Suprapubic skin (tissue), 4 donors: ENCODE results near the gene MAN2B1. TPM values are rescaled to one million over a fixed set of nuclear protein-coding genes. Genes with fewer than 3 reads are reported as not detected.
"Not testable (repeated sequence)": the region's sequence is repeated elsewhere in the genome, so short reads cannot be mapped to it uniquely, and the experiment has no call there.

Experiments used
- DNase-seq, 2 donors: peaks; one replicate each; pipeline ENCODE4 v3.0.0-alpha.2; 2019; ENCODE audit warnings: low spot score in 2 of 2
- H3K27ac ChIP-seq: fragments of 200-600 bp; sonication (generic); one replicate; pipeline ENCODE4 v1.5.1; 2019
- H3K27me3 ChIP-seq: fragments of 200-600 bp; sonication (generic); one replicate; pipeline ENCODE4 v1.5.1; 2019
- H3K36me3 ChIP-seq: fragments of 200-600 bp; sonication (generic); one replicate; pipeline ENCODE4 v1.5.1; 2019
- H3K4me1 ChIP-seq: fragments of 200-600 bp; sonication (generic); one replicate; pipeline ENCODE4 v1.5.1; 2019
- H3K4me3 ChIP-seq: fragments of 200-600 bp; sonication (generic); one replicate; pipeline ENCODE4 v1.5.1; 2019; ENCODE audit warnings: mild to moderate bottlenecking
- H3K9me3 ChIP-seq: fragments of 200-600 bp; sonication (generic); one replicate; pipeline ENCODE4 v1.5.1; 2019
- CTCF ChIP-seq, 2 donors: fragments of 200-600 bp in 1 of 2; fragments of 450-650 bp in 1 of 2; sonication (generic) in 1 of 2; IDR thresholded peaks; one replicate each; pipeline ENCODE4 v1.5.1; 2016 to 2019; ENCODE audit warnings: antibody characterized with exemption in 2 of 2, mild to moderate bottlenecking in 1 of 2, moderate library complexity in 1 of 2
- EP300 ChIP-seq: sonication (generic); formaldehyde crosslinking; IDR thresholded peaks from one replicate; pipeline ENCODE4 v1.6.1; 2017; ENCODE audit warnings: antibody characterized with exemption
- POLR2A ChIP-seq, 2 donors: fragments of 450-650 bp; IDR thresholded peaks; one replicate each; pipeline ENCODE4 v1.6.1; 2017; ENCODE audit warnings: antibody characterized with exemption in 2 of 2, mild to moderate bottlenecking in 2 of 2, moderate library complexity in 2 of 2
- POLR2AphosphoS5 ChIP-seq, 3 donors: sonication (generic); formaldehyde crosslinking; IDR thresholded peaks; one replicate each; pipeline ENCODE4 v1.6.1; 2017; ENCODE audit warnings: antibody characterized with exemption in 3 of 3
- WGBS: methylation state at CpG from one replicate; pipeline ENCODE4 v1.1.5; 2018; 5-methylcytosine and 5-hydroxymethylcytosine counted together
- total RNA-seq, 4 donors: library from RNA; depleted of rRNA; stranded (reverse); fragments of >200 nt; gene quantifications; one replicate each; pipeline ENCODE4 v1.1.0, GENCODE V29; 2016

MAN2B1 gene
- total RNA-seq: 10 to 100 TPM; 42.6 to 94.1 (median 78.9) TPM

- Histone ChIP-seq H3K36me3 (peaks cover 41% of the 10 kb centered on the region), H3K4me1 (peaks cover 46% of the 10 kb centered on the region), H3K27me3 (no peaks in the 10 kb centered on the region), H3K4me3 (peak within 1 kb of the TSS; percentile 83), H3K27ac (peak within 1 kb of the TSS; percentile 69), H3K9me3 (no peaks in the 10 kb centered on the region)
- 2% methylated on average over 25 of the region's 46 CpGs for WGBS
- DNase-seq: peak in 1 of 2 donors; percentile 85
- no peak for TF ChIP-seq EP300
- no peak for TF ChIP-seq CTCF (IDR thresholded peaks at IDR 0.05)
- no peak for TF ChIP-seq POLR2AphosphoS5 (IDR thresholded peaks at IDR 0.05)
- TF ChIP-seq POLR2A (IDR thresholded peaks at IDR 0.05): no peak
Measured at GRCh38 chr19:12666265-12667048, at the start of gene MAN2B1, which contains the start of gene WDR83. TSS of gene MAN2B1 (minus strand) at chr19:12666742. CDS start at chr19:12666701, 41 bp downstream. TSS of gene WDR83 (plus strand) at chr19:12666807. CDS start at chr19:12669791, 2,984 bp downstream.

DNA sequence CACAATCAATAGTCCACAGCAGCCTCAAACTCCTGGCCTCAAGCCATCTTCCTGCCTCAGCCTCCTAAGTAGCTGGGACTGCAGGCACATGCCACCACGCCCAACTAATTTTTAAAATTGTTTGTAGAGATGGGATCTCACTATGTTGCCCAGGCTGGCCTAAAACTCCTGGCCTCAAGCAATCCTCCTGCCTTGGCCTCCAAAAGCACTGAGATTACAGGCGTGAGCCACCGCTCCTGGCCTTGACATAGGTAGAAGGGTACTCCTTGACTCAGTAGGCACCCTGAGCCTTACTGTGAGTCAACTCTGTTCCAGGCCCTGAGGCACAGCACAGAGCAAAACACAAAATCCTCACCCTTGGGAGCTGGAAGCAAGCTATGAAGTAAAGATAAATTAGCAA is 49.4 kb upstream of the MAN2B1 start:
- Histone ChIP-seq H3K9me3 (no peaks in the 10 kb centered on the region), H3K36me3 (peaks cover 77% of the 10 kb centered on the region), H3K27me3 (no peaks in the 10 kb centered on the region), H3K4me1 (peaks cover 16% of the 10 kb centered on the region), H3K27ac (no peak overlapping the region), H3K4me3 (no peak overlapping the region)
- WGBS: 90% methylated on average over 3 of the region's 3 CpGs
- TF ChIP-seq EP300: no peak
- TF ChIP-seq POLR2AphosphoS5 (IDR thresholded peaks at IDR 0.05): no peak
- no peak for TF ChIP-seq CTCF (IDR thresholded peaks at IDR 0.05)
- DNase-seq: no peak

DNA sequence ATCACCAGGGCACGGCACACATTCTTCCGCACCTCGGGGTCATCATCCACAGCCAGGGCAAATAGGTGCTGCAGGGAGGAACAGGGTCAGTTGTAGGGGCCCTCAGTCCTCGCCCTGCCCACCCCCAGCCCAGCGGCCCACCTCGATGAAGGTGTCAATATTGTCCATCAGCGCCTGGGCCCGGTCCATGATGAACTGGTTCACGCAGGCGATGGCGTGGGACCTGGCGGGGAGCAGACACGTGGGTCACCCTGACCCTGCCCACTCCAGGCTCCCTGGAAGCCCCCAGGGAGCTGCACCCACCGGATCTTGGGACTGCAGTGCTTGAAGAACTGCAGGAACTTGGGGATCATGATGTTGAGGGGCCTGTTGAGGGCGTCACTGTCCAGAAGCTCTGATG is 48.6 kb upstream of the MAN2B1 start:
- Histone ChIP-seq H3K27me3 (no peaks in the 10 kb centered on the region), H3K27ac (no peak overlapping the region), H3K4me3 (no peak overlapping the region), H3K9me3 (no peaks in the 10 kb centered on the region), H3K36me3 (peaks cover 85% of the 10 kb centered on the region), H3K4me1 (peaks cover 8% of the 10 kb centered on the region)
- DNase-seq: no peak
- no CpG with 5 or more reads among the region's 15 CpGs for WGBS
- TF ChIP-seq CTCF (IDR thresholded peaks at IDR 0.05) (no peak), POLR2A (IDR thresholded peaks at IDR 0.05) (no peak), EP300 (no peak), POLR2AphosphoS5 (IDR thresholded peaks at IDR 0.05) (no peak)

- peaks cover 93% of the 10 kb centered on the region for H3K36me3 ChIP-seq
- WGBS: 92% methylated on average over 9 of the region's 9 CpGs
- H3K27me3 ChIP-seq, H3K27ac ChIP-seq, H3K4me3 ChIP-seq, H3K4me1 ChIP-seq, H3K9me3 ChIP-seq, DNase-seq: not testable (repeated sequence)
Measured at GRCh38 chr19:12713304-12713703, 46.8 kb upstream of the MAN2B1 start.

DNA sequence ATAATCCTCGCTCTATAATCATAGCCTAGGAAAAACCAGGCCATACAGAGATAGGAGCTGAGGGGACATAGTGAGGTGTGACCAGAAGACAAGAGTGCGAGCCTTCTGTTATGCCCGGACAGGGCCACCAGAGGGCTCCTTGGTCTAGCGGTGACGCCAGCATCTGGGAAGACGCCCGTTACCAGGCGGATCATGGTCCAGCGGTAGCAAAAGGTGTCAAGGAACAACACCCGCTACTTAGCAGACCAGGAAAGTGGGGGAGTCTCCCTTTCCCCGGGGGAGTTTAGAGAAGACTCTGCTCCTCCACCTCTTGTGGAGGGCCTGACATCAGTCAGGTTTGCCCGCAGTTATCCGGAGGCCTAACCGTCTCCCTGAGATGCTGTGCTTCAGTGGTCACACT is 45.5 kb upstream of the MAN2B1 start:
- WGBS: 73% methylated on average over 7 of the region's 14 CpGs
- TF ChIP-seq CTCF (IDR thresholded peaks at IDR 0.05): peak in 1 of 2 donors; percentile 37
- peaks cover 93% of the 10 kb centered on the region for H3K36me3 ChIP-seq
- not testable (repeated sequence) for H3K9me3 ChIP-seq, H3K27me3 ChIP-seq, H3K27ac ChIP-seq, H3K4me1 ChIP-seq, DNase-seq, H3K4me3 ChIP-seq

GRCh38 chr19:12711187-12711586 is 44.6 kb upstream of the MAN2B1 start:
- 97% methylated on average over 14 of the region's 17 CpGs for WGBS
- H3K9me3 ChIP-seq: no peaks in the 10 kb centered on the region
- no peak for DNase-seq
- no peaks in the 10 kb centered on the region for H3K27me3 ChIP-seq
- H3K4me3 ChIP-seq: no peak overlapping the region
- H3K36me3 ChIP-seq: peaks cover 95% of the 10 kb centered on the region
- H3K27ac ChIP-seq: no peak overlapping the region
- TF ChIP-seq POLR2AphosphoS5 (IDR thresholded peaks at IDR 0.05): no peak
- no peaks in the 10 kb centered on the region for H3K4me1 ChIP-seq
